Cardiac atrium fibroblast (primary cell): ENCODE measurements around the gene PHF24. TPM values are rescaled to one million over a fixed set of nuclear protein-coding genes. Genes with fewer than 3 reads are reported as not detected.

Source experiments
- total RNA-seq: library from RNA; depleted of rRNA; stranded (reverse); fragments of >200 nt; gene quantifications from 2 replicates; pipeline ENCODE4 v1.2.3, GENCODE V29; 2015

PHF24 gene
- not detected in 2 replicates for total RNA-seq

DNA sequence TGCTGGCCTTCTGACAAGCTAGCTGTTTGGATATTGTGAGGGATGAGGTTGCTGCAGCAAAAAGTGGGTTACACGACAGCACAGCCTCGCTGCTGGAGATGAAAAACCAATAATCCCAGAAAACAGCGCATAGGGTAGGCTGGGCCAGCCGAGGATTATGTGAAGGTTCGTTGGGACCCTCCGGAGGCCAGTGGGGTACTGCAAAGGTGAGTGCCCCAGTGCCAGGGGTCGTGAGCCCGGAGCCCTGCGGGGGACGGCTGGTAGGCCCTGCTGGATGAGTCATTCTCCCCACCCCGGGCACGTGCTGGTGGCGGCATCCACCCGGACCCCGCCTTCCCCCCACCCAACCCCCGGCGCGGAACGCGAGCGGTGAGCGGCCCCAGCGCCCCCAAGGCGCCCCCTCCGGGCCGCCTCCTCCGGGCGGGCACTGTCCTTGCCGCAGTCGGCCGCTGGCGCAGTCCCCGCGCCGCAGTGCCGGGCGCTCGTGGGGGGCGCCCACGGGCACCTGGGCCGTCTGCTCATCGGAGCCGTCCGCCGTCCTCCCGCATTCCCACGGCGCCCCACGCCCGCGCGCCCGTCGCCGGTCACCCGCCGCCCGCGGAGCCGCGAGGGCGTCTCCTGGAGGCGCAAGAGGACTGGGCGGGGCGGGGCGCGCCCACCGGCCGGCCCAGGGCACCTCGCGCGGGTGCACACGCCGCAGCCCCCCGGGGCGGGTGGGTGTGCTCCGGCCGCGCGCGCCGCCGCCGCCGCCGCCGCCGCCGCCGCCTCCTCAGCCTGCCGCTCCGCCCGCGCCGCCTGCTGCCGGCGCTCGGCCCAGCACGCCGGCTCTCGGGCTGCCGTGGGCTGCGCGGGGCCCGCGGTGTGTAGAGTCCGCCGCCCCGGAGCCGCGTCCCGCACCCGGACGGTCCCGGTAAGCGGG, at the start of gene PHF24:
Gene PHF24, plus strand, starts transcription at position 794 of the 919 bp plus-strand sequence. CDS start 13,014 bp downstream, outside the sequence.

GRCh38 chr9:34989003-34989945, 31.2 kb downstream of the PHF24 start, which contains the start of gene DNAJB5:
DNAJB5 (plus strand) TSS chr9:34989745; CDS start chr9:34990631, 886 bp downstream.

Other genes with a start within 250 kb of the PHF24 start
- gene CCL21, start 248.1 kb upstream of the PHF24 start, total RNA-seq = 1.4 TPM in 1 of 2 replicates, not detected in the other
- gene DNAJB5, start 31.5 kb downstream of the PHF24 start, total RNA-seq = 4.9 and 14.6 TPM in 2 replicates
- 262 and 287 TPM in 2 replicates for gene VCP, start 114.3 kb downstream of the PHF24 start, total RNA-seq
- gene FANCG, start 121.7 kb downstream of the PHF24 start, total RNA-seq = 6.5 and 10.4 TPM in 2 replicates
- 14.3 and 16.5 TPM in 2 replicates for gene PIGO, start 138.3 kb downstream of the PHF24 start, total RNA-seq
- gene STOML2, start 144.8 kb downstream of the PHF24 start, total RNA-seq = 116 and 119 TPM in 2 replicates
- 25.5 and 28.5 TPM in 2 replicates for gene ATOSB, start 157.6 kb downstream of the PHF24 start, total RNA-seq
- 14.8 and 16.2 TPM in 2 replicates for gene UNC13B, start 203.7 kb downstream of the PHF24 start, total RNA-seq